C4-2B (cell line): ENCODE results near the gene LDLRAD2.

Experiments used
- CTCF ChIP-seq: fragments of 450-650 bp; conservative IDR thresholded peaks from 2 replicates; pipeline ENCODE4 v1.5.1; 2017; ENCODE audit warnings: mild to moderate bottlenecking
- ZFX ChIP-seq: fragments of 450-650 bp; IDR thresholded peaks from 2 replicates; pipeline ENCODE4 v1.6.1; 2017

DNA sequence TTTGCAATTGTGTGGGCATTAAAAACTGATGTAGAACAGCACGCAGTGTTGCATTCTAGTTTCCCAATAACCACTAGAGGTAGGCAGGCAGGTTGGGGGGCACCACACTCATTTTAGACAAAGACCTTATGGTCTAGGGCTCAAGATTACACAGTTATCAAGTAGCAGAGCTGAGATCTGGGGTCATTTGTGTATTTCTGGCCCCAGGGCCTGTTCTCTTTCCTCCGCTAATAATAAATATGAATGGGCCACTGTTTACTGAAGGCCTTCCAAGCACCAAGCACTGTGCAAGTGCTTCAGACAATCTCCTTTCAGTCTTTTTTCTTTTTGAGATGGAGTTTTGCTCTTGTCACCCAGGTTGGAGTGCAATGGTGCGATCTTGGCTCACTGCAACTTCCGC, 23.9 kb downstream of the LDLRAD2 start:
- TF ChIP-seq CTCF (no peak), ZFX (no peak)
